IPS-11a (cell line): Measurements from ENCODE around the gene BEAN1.

ENCODE experiments used
- H3K4me3 ChIP-seq: one replicate; pipeline ENCODE4 v1.5.1; 2013; ENCODE audit warnings: low read depth, low read length, control low read depth

BEAN1 gene

GRCh38 chr16:66418165-66418962 lies 8.7 kb upstream of the BEAN1 start:
- no peak overlapping the region for H3K4me3 ChIP-seq

- H3K4me3 ChIP-seq, result no peak overlapping the region
These were observed 7.6 kb upstream of the BEAN1 start for GRCh38 chr16:66419527-66419926.

- H3K4me3 ChIP-seq, result no peak overlapping the region
These were observed 6.7 kb upstream of the BEAN1 start for GRCh38 chr16:66420396-66420795.

GRCh38 chr16:66421891-66422290 lies 5.2 kb upstream of the BEAN1 start:
- no peak overlapping the region for H3K4me3 ChIP-seq

GRCh38 chr16:66422366-66422765 lies 4.7 kb upstream of the BEAN1 start:
- no peak overlapping the region for H3K4me3 ChIP-seq

- no peak overlapping the region for H3K4me3 ChIP-seq
These were observed 3.9 kb upstream of the BEAN1 start for GRCh38 chr16:66423177-66423576.

GRCh38 chr16:66425651-66426050 lies 1.4 kb upstream of the BEAN1 start:
- H3K4me3 ChIP-seq, result no peak overlapping the region

GRCh38 chr16:66426112-66427035 lies 721 bp upstream of the BEAN1 start:
- peak overlapping the region; percentile 20 for H3K4me3 ChIP-seq

- peak overlapping the region; percentile 42 for H3K4me3 ChIP-seq
These were observed 981 bp downstream of the BEAN1 start for GRCh38 chr16:66427871-66428681.

- H3K4me3 ChIP-seq, result no peak overlapping the region
These were observed 1.7 kb downstream of the BEAN1 start for GRCh38 chr16:66428682-66429251.

GRCh38 chr16:66429290-66429962 lies 2.3 kb downstream of the BEAN1 start:
- no peak overlapping the region for H3K4me3 ChIP-seq

GRCh38 chr16:66430214-66430613 lies 3.1 kb downstream of the BEAN1 start:
- no peak overlapping the region for H3K4me3 ChIP-seq

- no peak overlapping the region for H3K4me3 ChIP-seq
These were observed 4.7 kb downstream of the BEAN1 start for GRCh38 chr16:66431760-66432159.

GRCh38 chr16:66432429-66432828 lies 5.3 kb downstream of the BEAN1 start:
- no peak overlapping the region for H3K4me3 ChIP-seq

GRCh38 chr16:66434619-66435430 lies 7.7 kb downstream of the BEAN1 start:
- no peak overlapping the region for H3K4me3 ChIP-seq

- H3K4me3 ChIP-seq, result no peak overlapping the region
These were observed 8.8 kb downstream of the BEAN1 start for GRCh38 chr16:66435896-66436295.

- H3K4me3 ChIP-seq, result no peak overlapping the region
These were observed 10.4 kb downstream of the BEAN1 start for GRCh38 chr16:66437391-66437945.

GRCh38 chr16:66438536-66438935 lies 11.4 kb downstream of the BEAN1 start:
- no peak overlapping the region for H3K4me3 ChIP-seq
